H9 (cell line): ENCODE measurements around the gene TFAP2A. TPM values are rescaled to one million over a fixed set of nuclear protein-coding genes. Genes with fewer than 3 reads are reported as not detected.
A peak's percentile ranks its signal among the peaks of the same experiment; 100 is the strongest.

ENCODE experiments used
- DNase-seq: peaks from one replicate; pipeline ENCODE4 v3.0.0-alpha.2; 2017
- H2AFZ ChIP-seq: one replicate; pipeline ENCODE4 v1.6.1; 2013; ENCODE audit warnings: mild to moderate bottlenecking, low read length, control low read depth, moderate library complexity
- H2AK5ac ChIP-seq: 2 replicates; pipeline ENCODE4 v1.6.1; 2013; ENCODE audit warnings: low read length, control low read depth, mixed read lengths; ENCODE audit not compliant: insufficient read length
- H2BK120ac ChIP-seq: one replicate; pipeline ENCODE4 v1.6.1; 2013; ENCODE audit warnings: low read depth, mild to moderate bottlenecking, low read length, control low read depth, inconsistent platforms; ENCODE audit not compliant: poor library complexity, severe bottlenecking
- H2BK12ac ChIP-seq: 2 replicates; pipeline ENCODE4 v1.6.1; 2013; ENCODE audit warnings: low read length, control low read depth, mixed read lengths, low read depth; ENCODE audit not compliant: insufficient read length
- H2BK15ac ChIP-seq: 2 replicates; pipeline ENCODE4 v1.6.1; 2013; ENCODE audit warnings: low read depth, low read length, control low read depth
- H2BK20ac ChIP-seq: one replicate; pipeline ENCODE4 v1.6.1; 2013; ENCODE audit warnings: low read depth, mild to moderate bottlenecking, low read length, control low read depth, inconsistent platforms; ENCODE audit not compliant: poor library complexity, severe bottlenecking
- H2BK5ac ChIP-seq: 2 replicates; pipeline ENCODE4 v1.6.1; 2013; ENCODE audit warnings: low read length, control low read depth, mixed read lengths; ENCODE audit not compliant: insufficient read length
- H3K14ac ChIP-seq: 2 replicates; pipeline ENCODE4 v1.6.1; 2013; ENCODE audit warnings: low read length, control low read depth; ENCODE audit not compliant: insufficient read depth
- H3K18ac ChIP-seq: 2 replicates; pipeline ENCODE4 v1.6.1; 2013; ENCODE audit warnings: low read depth, mild to moderate bottlenecking, mixed read lengths, low read length, control low read depth; ENCODE audit not compliant: insufficient read length
- H3K23ac ChIP-seq: 2 replicates; pipeline ENCODE4 v1.6.1; 2013; ENCODE audit warnings: low read length, control low read depth, mixed read lengths, low read depth; ENCODE audit not compliant: insufficient read length
- H3K23me2 ChIP-seq: 2 replicates; pipeline ENCODE4 v1.6.1; 2013; ENCODE audit warnings: low read depth, mild to moderate bottlenecking, mixed read lengths, low read length, control low read depth; ENCODE audit not compliant: insufficient read length, poor library complexity, severe bottlenecking
- H3K27ac ChIP-seq: 2 replicates; pipeline ENCODE4 v1.5.1; 2013; ENCODE audit warnings: low read length, control low read depth, mixed read lengths, low read depth; ENCODE audit not compliant: insufficient read length
- H3K27me3 ChIP-seq: 2 replicates; pipeline ENCODE4 v1.6.1; 2013; ENCODE audit warnings: low read length, control low read depth, inconsistent platforms; ENCODE audit not compliant: insufficient read depth
- H3K4ac ChIP-seq: 2 replicates; pipeline ENCODE4 v1.6.1; 2013; ENCODE audit warnings: low read depth, mild to moderate bottlenecking, control low read depth, inconsistent platforms, low read length, moderate library complexity
- H3K4me1 ChIP-seq: 2 replicates; pipeline ENCODE4 v1.6.1; 2013; ENCODE audit warnings: low read length, control low read depth, inconsistent platforms; ENCODE audit not compliant: insufficient read depth
- H3K4me2 ChIP-seq: 2 replicates; pipeline ENCODE4 v1.6.1; 2013; ENCODE audit warnings: low read length, control low read depth, mixed read lengths; ENCODE audit not compliant: insufficient read length, insufficient read depth
- H3K56ac ChIP-seq: 2 replicates; pipeline ENCODE4 v1.6.1; 2013; ENCODE audit warnings: low read depth, mild to moderate bottlenecking, mixed read lengths, low read length, control low read depth; ENCODE audit not compliant: insufficient read length
- H3K79me1 ChIP-seq: 2 replicates; pipeline ENCODE4 v1.6.1; 2013; ENCODE audit warnings: low read depth, mild to moderate bottlenecking, moderate library complexity, low read length, control low read depth, inconsistent platforms; ENCODE audit not compliant: insufficient read depth, poor library complexity, severe bottlenecking
- H3K79me2 ChIP-seq: 2 replicates; pipeline ENCODE4 v1.6.1; 2013; ENCODE audit warnings: low read length, control low read depth, inconsistent platforms; ENCODE audit not compliant: insufficient read depth
- H3K9ac ChIP-seq: 2 replicates; pipeline ENCODE4 v1.6.1; 2013; ENCODE audit warnings: low read length, control low read depth, mixed read lengths; ENCODE audit not compliant: insufficient read length; ENCODE audit errors: extremely low read depth
- H3K9me3 ChIP-seq: one replicate; pipeline ENCODE4 v1.6.1; 2013; ENCODE audit warnings: low read depth, low read length, inconsistent platforms; ENCODE audit not compliant: control insufficient read depth
- H3T11ph ChIP-seq: one replicate; pipeline ENCODE4 v1.6.1; 2013; ENCODE audit warnings: mild to moderate bottlenecking, low read length, control low read depth, inconsistent platforms
- H4K20me1 ChIP-seq: one replicate; pipeline ENCODE4 v1.6.1; 2013; ENCODE audit not compliant: control insufficient read depth, insufficient read length, insufficient read depth
- H4K5ac ChIP-seq: 2 replicates; pipeline ENCODE4 v1.6.1; 2013; ENCODE audit warnings: low read depth, mild to moderate bottlenecking, mixed read lengths, low read length, control low read depth; ENCODE audit not compliant: insufficient read length
- H4K8ac ChIP-seq: replicated peaks from 2 replicates; pipeline ENCODE4 v1.6.1; 2013; ENCODE audit warnings: low read length, control low read depth, mixed read lengths, low read depth; ENCODE audit not compliant: insufficient read length
- H4K91ac ChIP-seq: 2 replicates; pipeline ENCODE4 v1.6.1; 2013; ENCODE audit warnings: low read depth, mild to moderate bottlenecking, moderate library complexity, mixed read lengths, low read length, control low read depth; ENCODE audit not compliant: insufficient read length
- H3K27ac Mint-ChIP-seq, 3 experiments: 2 replicates in 2 of 3; 3 replicates in 1 of 3; pipeline ENCODE4 v1.8.0; 2020 to 2021; ENCODE audit warnings: mixed read lengths in 3 of 3, mild to moderate bottlenecking in 1 of 3, moderate library complexity in 1 of 3
- H3K27me3 Mint-ChIP-seq: 2 replicates; pipeline ENCODE4 v1.8.0; 2021; ENCODE audit warnings: low read depth, mild to moderate bottlenecking, moderate library complexity, mixed read lengths
- H3K36me3 Mint-ChIP-seq, 3 experiments: 2 replicates in 2 of 3; 3 replicates in 1 of 3; pipeline ENCODE4 v1.8.0; 2020 to 2021; ENCODE audit warnings: low read depth in 3 of 3, mixed read lengths in 3 of 3; ENCODE audit not compliant: insufficient read depth in 1 of 3
- H3K4me1 Mint-ChIP-seq, 2 experiments: 2 replicates each; pipeline ENCODE4 v1.8.0; 2020; ENCODE audit warnings: mixed read lengths in 2 of 2
- H3K4me3 Mint-ChIP-seq, 2 experiments: 2 replicates in 1 of 2; 3 replicates in 1 of 2; pipeline ENCODE4 v1.8.0; 2020 to 2021; ENCODE audit warnings: mild to moderate bottlenecking in 2 of 2, mixed read lengths in 2 of 2, moderate library complexity in 1 of 2
- H3K9me3 Mint-ChIP-seq, 2 experiments: 2 replicates in 1 of 2; 3 replicates in 1 of 2; pipeline ENCODE4 v1.8.0; 2020; ENCODE audit warnings: mild to moderate bottlenecking in 2 of 2, mixed read lengths in 2 of 2, moderate library complexity in 1 of 2
- WGBS: extraction: QIAGEN DNeasy Blood & Tissue Kit; methylation state at CpG from one replicate; pipeline ENCODE4 v1.1.7; 2013; ENCODE audit warnings: missing lambda C conversion rate, low lambda C conversion rate, mixed read lengths; ENCODE audit not compliant: insufficient read length; ENCODE audit errors: extremely low coverage; 5-methylcytosine and 5-hydroxymethylcytosine counted together
- long read RNA-seq: library from polyadenylated mRNA; unstranded; transcript quantifications from one replicate; pipeline ENCODE4 v2.0.0, GENCODE V29; 2020
- total RNA-seq: library from RNA; stranded (reverse); gene quantifications from 2 replicates; pipeline ENCODE4 v1.2.1, GENCODE V29; 2021
- TF ChIP-seq, protein P1 (sequence below): fragments of 200-600 bp; sonication (generic); conservative IDR thresholded peaks from 3 replicates; pipeline ENCODE4 v1.8.0; 2021; ENCODE audit warnings: antibody characterized with exemption, mild to moderate bottlenecking

TFAP2A gene
- 1.6 and 2.6 TPM in 2 replicates for total RNA-seq
- long read RNA-seq, partial matches to known transcripts: 0 of 2 reads
- long read RNA-seq, other reads (novel, unspliced or antisense): 2 of 2 reads

GRCh38 chr6:10414756-10415616 is at the start of gene TFAP2A:
Gene TFAP2A (minus strand): TSS chr6:10415074. CDS start chr6:10414991, 83 bp downstream.
- H3K14ac ChIP-seq: no peak within 1 kb of the TSS
- H2BK20ac ChIP-seq: no peak within 1 kb of the TSS
- H3T11ph ChIP-seq: no peak within 1 kb of the TSS
- no peak within 1 kb of the TSS for H2AFZ ChIP-seq
- no peak within 1 kb of the TSS for H2BK12ac ChIP-seq
- no peak within 1 kb of the TSS for H2BK15ac ChIP-seq
- no peak within 1 kb of the TSS for H2AK5ac ChIP-seq
- H3K27ac ChIP-seq: no peak within 1 kb of the TSS
- no peak within 1 kb of the TSS for H3K9ac ChIP-seq
- H3K4me1 ChIP-seq: peaks cover 3% of the 10 kb centered on the region; the same call in 1 of the 2 replicates
- H3K79me2 ChIP-seq: no peaks in the 10 kb centered on the region
- no peaks in the 10 kb centered on the region for H3K9me3 ChIP-seq
- Mint-ChIP-seq H3K4me1 (peaks cover 56 to 82% of the 10 kb centered on the region in 2 experiments), H3K4me3 (peak within 1 kb of the TSS; percentile 57 to 82), H3K9me3 (peaks cover 4 to 6% of the 10 kb centered on the region in 2 experiments; a peak in 4 of 5 replicates), H3K27me3 (peaks cover 99% of the 10 kb centered on the region), H3K27ac (no peak within 1 kb of the TSS), H3K36me3 (peaks cover 0 to 4% (median 0%) of the 10 kb centered on the region in 3 experiments; a peak in 1 of 7 replicates)
- no peak within 1 kb of the TSS for H3K4ac ChIP-seq
- H3K79me1 ChIP-seq: no peaks in the 10 kb centered on the region
- no peak within 1 kb of the TSS for H2BK120ac ChIP-seq
- no peak within 1 kb of the TSS for H4K91ac ChIP-seq
- TF ChIP-seq, protein P1, sequence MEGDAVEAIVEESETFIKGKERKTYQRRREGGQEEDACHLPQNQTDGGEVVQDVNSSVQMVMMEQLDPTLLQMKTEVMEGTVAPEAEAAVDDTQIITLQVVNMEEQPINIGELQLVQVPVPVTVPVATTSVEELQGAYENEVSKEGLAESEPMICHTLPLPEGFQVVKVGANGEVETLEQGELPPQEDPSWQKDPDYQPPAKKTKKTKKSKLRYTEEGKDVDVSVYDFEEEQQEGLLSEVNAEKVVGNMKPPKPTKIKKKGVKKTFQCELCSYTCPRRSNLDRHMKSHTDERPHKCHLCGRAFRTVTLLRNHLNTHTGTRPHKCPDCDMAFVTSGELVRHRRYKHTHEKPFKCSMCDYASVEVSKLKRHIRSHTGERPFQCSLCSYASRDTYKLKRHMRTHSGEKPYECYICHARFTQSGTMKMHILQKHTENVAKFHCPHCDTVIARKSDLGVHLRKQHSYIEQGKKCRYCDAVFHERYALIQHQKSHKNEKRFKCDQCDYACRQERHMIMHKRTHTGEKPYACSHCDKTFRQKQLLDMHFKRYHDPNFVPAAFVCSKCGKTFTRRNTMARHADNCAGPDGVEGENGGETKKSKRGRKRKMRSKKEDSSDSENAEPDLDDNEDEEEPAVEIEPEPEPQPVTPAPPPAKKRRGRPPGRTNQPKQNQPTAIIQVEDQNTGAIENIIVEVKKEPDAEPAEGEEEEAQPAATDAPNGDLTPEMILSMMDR: peak; percentile 49; the same call in 2 of the 3 replicates
- peak within 1 kb of the TSS; percentile 42 for H3K4me2 ChIP-seq
- H3K18ac ChIP-seq: no peak within 1 kb of the TSS
- WGBS: no CpG with 5 or more reads among the region's 58 CpGs
- DNase-seq: peak; percentile 86
- peaks cover 80% of the 10 kb centered on the region for H3K27me3 ChIP-seq
- peaks cover 16% of the 10 kb centered on the region for H3K23me2 ChIP-seq
- H4K20me1 ChIP-seq: no peaks in the 10 kb centered on the region
- no peak within 1 kb of the TSS for H3K23ac ChIP-seq
- H2BK5ac ChIP-seq: no peak within 1 kb of the TSS
- H4K5ac ChIP-seq: no peak within 1 kb of the TSS
- no peak within 1 kb of the TSS for H3K56ac ChIP-seq
- H4K8ac ChIP-seq: no peak within 1 kb of the TSS
